DOHH2 (cell line): ENCODE data around the gene MORC2.

ENCODE experiments used
- H3F3A ChIP-seq: fragments of 200-600 bp; sonication (generic), shearing (Covaris generic); 2 replicates; pipeline ENCODE4 v1.6.0; 2016; ENCODE audit warnings: antibody characterized with exemption, mild to moderate bottlenecking; ENCODE audit not compliant: control insufficient read depth, insufficient read depth
- H3K27ac ChIP-seq: fragments of 200-600 bp; sonication (generic); 2 replicates; pipeline ENCODE4 v1.5.1; 2014; ENCODE audit warnings: low read depth, mild to moderate bottlenecking, low read length, moderate library complexity
- H3K27me3 ChIP-seq: fragments of 200-600 bp; sonication (generic); 2 replicates; pipeline ENCODE4 v1.6.1; 2014; ENCODE audit warnings: mild to moderate bottlenecking, low read length, mixed read lengths; ENCODE audit not compliant: control insufficient read depth
- H3K36me3 ChIP-seq: fragments of 200-600 bp; sonication (generic); 2 replicates; pipeline ENCODE4 v1.6.1; 2014; ENCODE audit warnings: mild to moderate bottlenecking, low read length, moderate library complexity, mixed read lengths; ENCODE audit not compliant: control insufficient read depth
- H3K4me1 ChIP-seq: fragments of 200-600 bp; sonication (generic); 2 replicates; pipeline ENCODE4 v1.6.1; 2014; ENCODE audit warnings: mild to moderate bottlenecking, low read length, mixed read lengths; ENCODE audit not compliant: control insufficient read depth
- H3K4me2 ChIP-seq: fragments of 200-600 bp; sonication (generic); 2 replicates; pipeline ENCODE4 v1.6.0; 2014; ENCODE audit warnings: mild to moderate bottlenecking, low read length, moderate library complexity
- H3K4me3 ChIP-seq: fragments of 200-600 bp; sonication (generic); 2 replicates; pipeline ENCODE4 v1.5.1; 2014; ENCODE audit warnings: mild to moderate bottlenecking, low read length, mixed read lengths
- H3K79me2 ChIP-seq: fragments of 200-600 bp; sonication (generic); 2 replicates; pipeline ENCODE4 v1.6.1; 2014; ENCODE audit warnings: mild to moderate bottlenecking, low read length, mixed read lengths; ENCODE audit not compliant: control insufficient read depth
- H3K9me2 ChIP-seq: fragments of 200-600 bp; sonication (generic); replicated peaks from 2 replicates; pipeline ENCODE4 v1.6.1; 2014; ENCODE audit warnings: mild to moderate bottlenecking, low read length, mixed read lengths; ENCODE audit not compliant: control insufficient read depth
- H3K9me3 ChIP-seq: fragments of 200-600 bp; sonication (generic); 2 replicates; pipeline ENCODE4 v1.6.1; 2014; ENCODE audit warnings: antibody characterized with exemption, low read length, mixed read lengths; ENCODE audit not compliant: control insufficient read depth, insufficient read depth
- H4K20me1 ChIP-seq: fragments of 200-600 bp; sonication (generic); 2 replicates; pipeline ENCODE4 v1.6.0; 2014; ENCODE audit warnings: low read depth, mild to moderate bottlenecking, antibody characterized with exemption, low read length, moderate library complexity; ENCODE audit not compliant: control insufficient read depth, insufficient read depth
- CTCF ChIP-seq: fragments of 200-600 bp; sonication (generic); IDR thresholded peaks from one replicate; pipeline ENCODE4 v1.5.1; 2014; ENCODE audit warnings: antibody characterized with exemption, mild to moderate bottlenecking, low read depth, low read length; ENCODE audit not compliant: poor library complexity, severe bottlenecking
- EZH2phosphoT487 ChIP-seq: fragments of 200-600 bp; sonication (generic); IDR thresholded peaks from 2 replicates; pipeline ENCODE4 v1.6.1; 2017; ENCODE audit warnings: borderline replicate concordance, mild to moderate bottlenecking, antibody characterized with exemption, low read length, moderate library complexity, mixed read lengths

MORC2 gene

GRCh38 chr22:30984317-30984716, 15.7 kb upstream of the MORC2 start:
- Histone ChIP-seq H3K9me2 (no peaks in the 10 kb centered on the region), H3K79me2 (no peaks in the 10 kb centered on the region), H3K4me3 (no peak overlapping the region), H3K27ac (no peak overlapping the region), H3K4me1 (no peaks in the 10 kb centered on the region), H3K9me3 (no peaks in the 10 kb centered on the region), H4K20me1 (no peaks in the 10 kb centered on the region), H3F3A (peaks cover 3% of the 10 kb centered on the region; the same call in 1 of the 2 replicates), H3K36me3 (no peaks in the 10 kb centered on the region), H3K27me3 (peaks cover 2% of the 10 kb centered on the region; the same call in 1 of the 2 replicates), H3K4me2 (no peak overlapping the region)
- TF ChIP-seq CTCF, result no peak

GRCh38 chr22:30982512-30982911, 13.9 kb upstream of the MORC2 start:
- peaks cover 13% of the 10 kb centered on the region for H3K36me3 ChIP-seq
- TF ChIP-seq CTCF (no peak), EZH2phosphoT487 (no peak)
- H3K27ac ChIP-seq, result no peak overlapping the region

DNA sequence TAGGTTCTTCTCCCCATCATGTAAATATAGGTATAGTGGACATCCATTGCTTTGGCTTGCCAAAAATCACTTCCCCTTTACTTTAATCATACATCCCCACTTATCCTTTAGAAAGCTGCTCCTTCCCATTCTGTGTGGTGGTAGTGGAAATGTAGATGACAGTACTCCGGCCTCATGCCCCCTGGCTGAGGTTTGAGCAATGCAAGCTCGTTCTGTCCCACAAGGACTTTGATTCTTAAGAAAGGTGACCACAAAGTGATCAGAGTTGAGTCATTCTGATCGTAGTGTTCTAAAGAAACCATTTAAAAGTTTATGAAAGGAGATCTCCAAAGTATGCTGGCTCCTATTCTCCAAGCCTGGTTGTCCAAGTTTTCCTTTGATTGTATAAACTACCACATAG, 11.4 kb upstream of the MORC2 start:
- Histone ChIP-seq H3K4me1 (no peaks in the 10 kb centered on the region), H3F3A (peaks cover 11% of the 10 kb centered on the region; the same call in 1 of the 2 replicates), H3K4me3 (no peak overlapping the region), H3K27ac (no peak overlapping the region), H3K27me3 (no peaks in the 10 kb centered on the region), H3K79me2 (peaks cover 29% of the 10 kb centered on the region), H3K4me2 (no peak overlapping the region), H4K20me1 (0 out of 2 replicates have a peak, but pooled peaks cover 9% of the 10 kb centered on the region), H3K36me3 (peaks cover 39% of the 10 kb centered on the region), H3K9me2 (no peaks in the 10 kb centered on the region), H3K9me3 (no peaks in the 10 kb centered on the region)
- TF ChIP-seq EZH2phosphoT487, result no peak
- no peak for TF ChIP-seq CTCF

More at GRCh38 chr22:30982512-30982911, 13.9 kb upstream of the MORC2 start:
- Histone ChIP-seq H4K20me1 (0 out of 2 replicates have a peak, but pooled peaks cover 3% of the 10 kb centered on the region), H3F3A (peaks cover 6% of the 10 kb centered on the region; the same call in 1 of the 2 replicates), H3K9me2 (no peaks in the 10 kb centered on the region), H3K4me3 (no peak overlapping the region), H3K79me2 (peaks cover 3% of the 10 kb centered on the region; the same call in 1 of the 2 replicates), H3K9me3 (no peaks in the 10 kb centered on the region), H3K27me3 (no peaks in the 10 kb centered on the region), H3K4me2 (no peak overlapping the region), H3K4me1 (no peaks in the 10 kb centered on the region)
